Islet of Langerhans (tissue), 1 donor: ENCODE data around the gene MICAL2.
"Not testable (repeated sequence)": the region's sequence is repeated elsewhere in the genome, so short reads cannot be mapped to it uniquely, and the experiment has no call there.

Experiments
- FAIRE-seq: peaks from one replicate; lab custom pipeline; 2011; peaks lifted over from hg19 to GRCh38; lab: Jason Lieb, UNC

The MICAL2 gene

DNA sequence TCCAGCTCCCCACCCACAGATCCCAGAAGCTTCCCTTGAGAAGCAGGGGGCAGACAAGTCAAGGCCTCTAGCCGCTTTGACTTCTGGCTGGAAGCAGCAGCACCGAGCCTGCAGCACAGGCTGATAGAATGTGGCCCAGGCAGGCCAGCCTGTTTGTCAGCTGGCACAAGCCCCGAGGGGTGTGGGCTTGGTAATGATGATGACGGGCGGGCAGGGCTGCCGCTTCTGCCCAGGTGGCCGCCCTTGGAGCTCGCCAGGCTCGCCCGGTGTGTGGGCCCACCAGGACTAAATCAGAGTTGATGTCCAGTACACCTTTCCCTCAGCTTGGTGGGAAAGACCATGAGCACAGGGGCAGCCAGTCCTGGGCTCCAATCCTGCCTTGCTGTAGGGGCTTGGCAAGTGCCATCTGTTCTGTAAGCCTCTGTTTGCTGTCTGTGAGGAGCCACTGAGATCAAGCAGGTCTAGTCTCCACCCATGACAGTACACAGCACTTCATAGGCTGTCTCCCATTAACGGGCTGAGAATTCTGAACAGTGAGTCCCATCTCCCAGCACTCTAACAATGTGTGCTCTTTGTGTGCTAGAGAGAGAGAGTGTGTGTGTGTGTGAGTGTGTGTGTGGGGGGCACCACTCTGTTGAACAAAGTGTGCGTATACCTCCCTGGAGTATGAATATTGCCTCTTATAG lies 26.8 kb downstream of the MICAL2 start:
- FAIRE-seq, result no peak

DNA sequence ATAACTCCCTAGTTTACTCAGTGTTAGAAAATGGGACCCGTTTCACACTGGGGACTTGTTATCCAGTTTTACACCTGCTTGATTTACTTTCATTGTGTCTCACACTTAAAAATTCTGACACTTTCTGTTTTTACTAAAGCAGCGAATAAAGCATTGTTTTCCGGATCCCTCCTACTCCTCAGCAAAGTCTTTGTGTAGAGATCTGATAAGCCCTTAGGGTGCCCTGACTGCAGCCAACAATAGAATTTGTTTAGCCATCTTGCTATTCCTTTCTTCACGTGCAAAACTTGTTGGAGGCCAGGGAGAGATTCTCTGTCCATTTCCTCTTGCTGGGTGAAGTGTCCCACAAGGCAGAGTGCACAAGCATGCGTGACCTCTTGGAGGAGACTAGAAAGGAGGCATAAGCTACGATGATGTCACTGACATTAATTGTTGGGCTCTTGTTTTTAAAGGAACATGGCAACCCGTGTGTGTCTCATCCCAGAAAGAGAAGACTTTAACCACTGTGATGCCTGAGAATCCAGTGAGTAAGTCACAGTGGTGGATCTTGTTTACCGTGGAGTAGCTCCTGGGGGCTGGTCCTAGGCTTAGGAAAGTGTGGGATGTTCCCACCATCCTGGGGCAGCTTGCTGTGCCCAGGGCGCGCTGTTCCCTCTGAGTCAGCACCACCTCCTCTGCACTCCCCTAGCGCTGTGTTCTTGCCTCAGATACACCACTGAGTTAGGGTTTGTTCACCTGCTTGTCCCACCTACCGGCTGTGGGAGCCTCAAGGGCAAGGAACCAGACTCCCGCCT lies 27.7 kb downstream of the MICAL2 start:
- no peak for FAIRE-seq

DNA sequence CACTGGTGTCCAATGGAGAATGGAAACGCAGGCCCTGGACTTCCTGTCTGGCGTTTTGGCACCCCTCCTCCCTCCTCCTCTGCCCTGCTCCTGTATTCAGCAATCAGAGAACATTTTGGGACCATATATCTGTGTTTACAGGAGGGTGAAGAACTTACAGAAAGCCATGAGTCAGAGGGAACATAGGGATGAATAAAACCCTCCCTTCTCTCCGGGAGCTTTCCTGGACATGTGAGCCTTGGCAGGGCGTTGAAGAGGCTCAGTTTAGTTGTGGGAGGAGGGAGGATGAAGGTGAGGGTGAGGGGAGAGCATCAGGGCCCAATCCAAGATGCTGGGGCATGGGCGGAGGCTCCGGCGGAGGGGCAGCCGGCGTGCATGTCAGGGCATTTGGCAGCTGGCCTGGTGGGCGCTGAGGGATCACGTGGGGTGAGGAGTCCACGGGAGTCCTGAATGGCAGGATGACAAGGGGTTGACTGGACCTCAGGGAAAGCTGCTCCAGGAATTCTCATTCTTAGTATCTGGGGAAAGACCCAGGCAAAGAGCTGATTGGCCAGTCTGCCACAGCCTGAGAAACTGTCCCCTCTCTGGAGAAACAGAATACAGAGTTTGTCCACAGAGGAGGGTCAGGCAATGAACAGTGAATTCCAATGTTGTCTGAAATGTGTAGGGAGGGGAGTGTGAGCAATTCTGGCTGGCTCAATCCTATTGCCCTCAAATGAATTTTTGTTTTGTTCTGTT lies 28.9 kb downstream of the MICAL2 start:
- no peak for FAIRE-seq

DNA sequence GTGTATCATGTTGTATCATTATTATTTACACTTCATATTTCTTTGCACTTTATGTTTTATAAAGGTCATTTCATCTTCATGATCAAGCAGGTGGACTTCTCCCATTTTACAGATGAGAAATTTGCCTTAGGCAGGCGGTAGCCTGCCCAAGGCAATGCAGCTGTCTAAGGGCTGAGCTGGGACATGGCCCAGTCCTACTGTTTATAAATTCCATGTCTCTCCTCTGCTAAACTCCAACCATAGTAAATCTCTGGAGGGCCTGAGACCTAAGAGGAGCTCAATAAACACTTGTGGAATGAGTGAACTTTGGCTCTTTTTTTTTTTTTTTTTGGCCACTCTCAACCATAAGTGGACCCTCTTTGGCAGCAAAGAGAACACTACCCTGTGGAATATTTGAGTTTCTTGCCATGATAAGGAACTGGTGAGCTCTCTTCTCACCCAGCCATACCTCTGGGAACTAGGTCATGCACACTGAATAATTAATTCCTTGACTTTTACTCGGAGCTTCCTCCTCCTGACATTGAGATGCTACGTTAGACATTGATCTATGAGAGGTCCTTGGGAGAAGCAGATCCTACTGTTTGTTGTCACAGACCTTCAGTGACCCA lies 29.9 kb downstream of the MICAL2 start:
- FAIRE-seq, result no peak

DNA sequence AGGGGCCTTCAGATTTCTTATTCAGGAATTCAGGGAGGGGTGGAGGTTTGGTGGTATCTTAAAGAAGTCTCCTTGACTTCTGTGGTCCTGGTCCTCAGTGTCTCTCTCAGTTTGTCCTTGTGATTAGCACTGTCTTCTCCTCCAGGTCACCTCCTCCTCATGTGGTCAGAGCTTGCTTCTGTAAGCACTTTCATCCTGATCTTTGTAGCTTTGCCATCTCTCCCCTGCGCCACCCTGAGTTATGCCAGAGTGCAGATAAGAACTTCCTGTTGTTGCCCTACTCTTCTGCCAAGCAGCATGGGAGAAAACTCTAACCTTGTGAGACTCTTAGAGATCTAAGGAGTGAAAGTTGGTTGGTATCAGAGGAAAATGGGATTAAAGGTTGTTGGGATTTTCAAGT lies 30.9 kb downstream of the MICAL2 start:
- no peak for FAIRE-seq

DNA sequence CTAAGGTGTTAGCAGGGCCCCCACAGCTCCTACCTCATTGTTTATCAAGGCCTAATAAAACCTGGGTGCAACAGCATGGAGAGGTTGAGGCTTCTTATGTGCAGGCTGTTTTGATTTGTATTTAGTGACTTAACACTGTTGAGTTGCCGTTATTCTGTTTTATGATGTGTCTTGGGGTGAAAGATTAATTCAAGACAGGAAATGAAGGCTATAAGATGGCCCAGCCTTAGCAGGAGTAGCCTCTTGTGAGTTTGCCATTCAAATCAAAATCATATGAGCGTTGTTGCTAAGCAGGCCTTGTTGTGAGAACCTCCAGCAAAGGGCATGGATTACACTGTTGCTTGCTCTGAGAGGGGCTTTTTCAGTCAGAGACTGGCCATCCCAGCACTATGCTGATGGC lies 31.8 kb downstream of the MICAL2 start:
- no peak for FAIRE-seq

DNA sequence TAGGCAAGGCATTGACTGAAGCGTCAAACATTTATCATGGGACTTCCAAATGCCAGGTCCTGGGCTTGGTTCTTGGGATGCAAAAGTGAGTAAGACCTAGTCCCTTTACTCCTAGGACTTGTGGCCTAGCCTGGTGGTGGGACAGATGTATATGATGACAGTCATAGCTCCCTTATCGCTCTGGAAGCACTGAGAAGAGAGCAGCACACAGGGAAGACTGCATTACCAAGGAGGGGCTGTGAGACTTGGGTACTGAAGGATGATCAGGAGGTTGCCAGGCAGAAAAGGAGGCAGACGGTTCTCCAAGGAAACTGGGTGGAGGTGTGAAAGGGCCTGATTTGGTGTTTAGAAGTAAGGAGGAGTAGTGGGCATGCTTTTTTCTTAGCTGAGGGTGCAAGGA lies 32.5 kb downstream of the MICAL2 start:
- no peak for FAIRE-seq

DNA sequence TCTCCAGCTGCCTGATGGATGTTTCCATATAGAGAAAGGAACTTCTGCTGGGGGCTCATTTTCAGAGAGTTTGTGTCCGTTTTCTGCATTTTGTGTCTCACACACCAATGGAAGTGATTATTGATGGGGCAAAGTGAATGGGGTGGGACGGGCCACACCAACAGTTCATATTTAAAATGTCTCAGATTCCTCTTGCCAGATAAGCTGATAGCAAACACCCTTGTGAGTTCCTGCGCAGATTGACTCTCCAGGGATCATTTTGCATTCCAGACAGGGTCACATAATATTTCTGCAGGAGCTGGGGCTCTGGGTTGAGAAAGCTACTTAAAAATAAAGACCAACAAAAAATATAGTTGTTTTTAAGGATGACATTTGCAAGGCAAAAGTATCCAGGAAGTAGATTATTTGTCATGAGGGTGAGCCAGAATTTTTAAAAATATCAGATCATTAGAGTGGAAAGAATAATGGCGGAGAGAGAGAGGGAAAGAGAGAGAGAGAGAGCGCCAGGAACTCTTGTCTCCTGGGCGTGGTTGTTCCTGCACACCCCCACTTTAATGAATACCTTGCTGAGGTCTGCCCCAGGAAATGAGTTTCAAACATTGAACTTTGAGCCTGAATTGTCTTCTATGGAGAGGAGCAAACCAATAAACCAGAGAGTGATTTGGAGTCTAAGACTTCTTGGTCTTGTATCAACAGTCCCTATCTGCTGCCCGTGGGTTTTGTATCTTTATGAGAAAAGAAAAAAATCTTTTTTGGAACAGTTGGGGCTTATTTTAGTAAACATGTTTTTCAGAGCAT lies 33.3 kb downstream of the MICAL2 start:
- FAIRE-seq, result no peak

DNA sequence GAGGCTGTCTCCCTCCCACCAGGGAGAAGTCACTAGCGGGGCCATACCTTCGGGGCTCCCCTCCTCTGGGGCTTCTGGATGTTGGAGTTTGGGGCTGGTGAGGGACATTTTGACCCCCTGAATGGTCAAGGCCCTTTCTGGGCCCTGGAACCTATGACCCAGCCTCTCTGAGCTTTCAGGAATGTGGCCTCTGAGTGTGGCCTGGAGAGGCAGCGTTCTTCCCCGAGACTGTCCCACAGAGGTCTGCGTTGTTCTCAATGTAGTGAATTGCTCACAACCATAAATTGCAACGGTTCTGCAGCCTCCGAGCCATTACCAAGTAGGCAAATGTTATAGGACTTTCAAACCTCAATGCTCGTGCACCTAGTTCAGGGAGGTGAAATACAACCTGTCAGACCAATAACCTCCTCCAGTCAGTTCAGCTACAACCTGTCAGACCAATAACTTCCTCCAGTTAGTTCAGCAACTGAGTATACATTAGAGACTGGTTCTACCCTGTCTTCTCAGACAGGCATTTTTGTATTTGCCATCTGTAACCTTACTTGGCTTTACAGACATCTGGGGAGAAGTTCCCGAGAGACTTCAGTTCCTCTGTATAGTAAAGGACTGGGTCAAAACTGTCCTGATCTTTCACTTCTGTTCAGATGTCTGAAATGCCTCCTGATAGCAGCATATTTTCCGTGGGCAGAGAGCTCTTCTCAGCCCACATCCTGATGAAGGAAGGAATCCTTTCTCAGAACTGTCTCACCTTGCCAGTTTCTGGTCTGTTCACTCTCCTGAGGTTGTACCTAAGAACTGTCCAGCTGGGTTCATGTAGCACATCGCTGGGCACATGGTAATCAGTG lies 34.2 kb downstream of the MICAL2 start:
- FAIRE-seq, result no peak

DNA sequence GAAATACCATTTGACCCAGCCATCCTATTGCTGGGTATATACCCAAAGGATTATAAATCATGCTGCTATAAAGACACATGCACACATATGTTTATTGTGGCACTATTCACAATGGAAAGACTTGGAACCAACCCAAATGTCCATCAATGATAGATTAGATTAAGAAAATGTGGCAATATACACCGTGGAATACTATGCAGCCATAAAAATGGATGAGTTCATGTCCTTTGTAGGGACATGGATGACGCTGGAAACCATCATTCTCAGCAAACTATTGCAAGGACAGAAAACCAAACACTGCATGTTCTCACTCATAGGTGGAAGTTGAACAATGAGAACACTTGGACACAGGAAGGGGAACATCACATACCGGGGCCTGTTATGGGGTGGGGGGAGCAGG lies 36.3 kb downstream of the MICAL2 start:
- not testable (repeated sequence) for FAIRE-seq

DNA sequence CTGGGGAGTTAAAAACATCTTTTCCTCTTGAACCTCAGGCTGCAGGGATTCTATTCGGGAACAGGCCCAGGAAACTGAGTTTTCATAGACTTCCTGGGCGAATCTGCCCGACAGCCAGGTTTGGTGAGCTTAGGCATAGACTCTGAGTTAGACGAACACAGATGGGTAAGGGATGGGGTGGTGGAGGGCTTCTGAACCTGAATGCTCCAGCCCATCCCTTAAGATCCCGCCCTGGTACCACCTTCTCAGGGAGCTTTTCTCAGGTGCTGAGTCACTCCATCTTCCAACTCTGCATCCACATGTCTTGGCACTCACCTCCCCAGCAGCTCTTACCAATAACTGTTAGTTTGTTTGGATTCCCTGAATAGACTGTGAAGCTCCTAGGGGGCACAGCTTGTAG lies 37.4 kb downstream of the MICAL2 start:
- no peak for FAIRE-seq

DNA sequence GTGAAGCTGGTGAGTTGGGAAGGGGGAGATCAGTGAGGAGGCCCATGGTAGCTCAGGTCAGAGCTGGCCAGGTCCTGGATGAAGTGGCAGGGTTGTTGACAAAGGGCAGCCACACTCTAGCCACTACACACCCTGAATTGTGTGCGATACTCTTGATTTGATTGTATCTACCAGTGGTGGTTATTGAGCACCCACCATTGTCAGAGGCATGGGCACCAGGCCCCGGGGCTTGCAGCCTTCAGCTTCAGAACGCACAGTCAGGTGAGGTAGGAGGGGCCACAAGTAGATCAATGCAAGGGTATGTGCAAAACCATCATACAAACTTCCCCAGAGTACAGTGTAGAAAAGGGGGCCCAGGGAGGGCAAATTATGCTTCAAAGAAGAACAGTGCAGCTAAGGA lies 38.1 kb downstream of the MICAL2 start:
- FAIRE-seq, result no peak

DNA sequence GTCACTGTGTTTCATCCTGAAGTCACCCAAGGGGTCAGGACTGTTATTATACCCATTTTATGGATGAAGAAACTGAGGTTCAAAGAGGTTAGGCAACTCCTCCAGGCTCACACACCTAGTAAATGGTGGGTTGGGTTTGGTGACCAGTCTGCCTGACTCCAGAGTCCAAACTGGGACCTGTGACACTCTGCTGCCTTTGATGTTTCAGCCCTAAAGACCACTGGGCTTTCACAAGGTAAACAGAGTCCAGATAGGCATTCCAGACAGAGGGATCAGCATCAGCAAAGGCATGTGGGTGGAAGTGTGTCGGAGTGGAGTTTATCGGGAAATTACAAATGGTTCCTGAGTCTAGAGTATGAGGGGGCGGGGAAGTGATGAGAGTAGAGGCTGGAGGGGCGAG lies 38.5 kb downstream of the MICAL2 start:
- no peak for FAIRE-seq

DNA sequence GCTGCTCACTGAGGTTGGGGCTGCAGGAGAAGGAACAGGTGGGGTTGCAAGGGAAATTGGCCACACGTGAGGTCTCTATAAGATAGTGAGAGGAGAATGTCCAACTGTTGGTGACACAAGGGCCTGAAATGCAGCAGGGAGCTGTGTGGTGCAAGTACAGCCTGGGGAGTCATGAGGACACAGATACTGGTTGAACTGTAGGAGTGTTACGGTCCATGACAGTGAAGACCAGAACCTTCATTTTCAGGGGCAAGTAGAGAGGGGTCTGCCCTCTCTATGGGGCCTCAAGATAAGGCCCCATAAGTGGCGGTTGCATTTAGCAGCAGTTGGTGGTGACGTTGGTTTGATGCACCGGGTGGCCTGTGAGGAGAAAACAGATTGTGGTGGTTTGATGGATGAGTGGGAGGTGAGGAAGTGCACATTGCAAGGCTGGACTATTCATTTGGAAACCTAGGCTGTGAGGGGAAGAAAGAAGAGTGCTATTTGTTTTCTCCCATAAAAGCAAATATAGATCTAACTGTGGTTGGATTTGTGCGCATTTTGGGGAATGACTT lies 39.4 kb downstream of the MICAL2 start:
- FAIRE-seq, result no peak

DNA sequence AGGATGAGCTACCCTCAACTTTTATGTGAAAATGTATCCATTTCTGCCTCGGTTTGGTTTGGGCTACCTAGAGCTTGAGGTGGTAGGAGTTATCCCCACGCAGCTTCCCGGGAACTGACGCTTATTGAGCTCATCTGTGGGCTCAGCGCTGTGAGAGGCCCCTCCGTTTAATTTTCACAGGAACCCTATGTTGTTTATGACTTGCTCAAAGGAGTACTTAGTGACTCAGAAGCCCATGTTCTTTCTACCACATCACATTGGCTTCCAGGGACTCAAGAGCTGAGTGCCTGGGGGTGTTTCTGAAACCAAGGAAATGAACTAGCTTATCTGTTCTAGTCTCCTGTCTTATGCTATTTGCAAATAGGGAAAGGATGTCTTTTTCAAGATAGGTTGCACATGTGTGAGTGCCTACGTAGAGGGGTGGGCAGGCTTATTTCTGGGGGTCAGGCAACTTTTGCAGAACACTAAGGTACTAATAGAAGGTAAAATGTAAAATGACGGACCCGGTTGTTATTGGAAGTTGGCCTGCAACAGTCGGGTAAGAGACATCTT lies 40.5 kb downstream of the MICAL2 start:
- FAIRE-seq, result no peak

DNA sequence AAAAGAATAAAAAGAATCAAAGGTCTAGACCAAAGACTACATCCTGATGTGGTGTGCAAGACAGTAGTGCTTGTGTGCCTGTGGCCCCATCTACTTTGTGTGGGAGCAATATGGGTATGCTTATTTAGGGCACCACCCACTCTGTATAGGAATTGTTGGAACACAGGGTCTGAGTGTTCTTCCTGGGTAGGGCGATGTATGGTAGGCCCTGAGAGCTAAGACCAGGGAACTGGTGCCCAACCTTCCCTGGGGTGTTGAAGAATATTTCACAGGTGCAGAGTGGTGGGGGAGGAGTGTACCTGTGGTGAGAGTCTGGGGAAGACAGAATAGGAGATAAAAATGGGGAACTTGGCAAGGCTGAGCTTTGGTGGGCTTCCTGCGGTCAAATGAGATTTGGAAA lies 41.9 kb downstream of the MICAL2 start:
- FAIRE-seq, result no peak

DNA sequence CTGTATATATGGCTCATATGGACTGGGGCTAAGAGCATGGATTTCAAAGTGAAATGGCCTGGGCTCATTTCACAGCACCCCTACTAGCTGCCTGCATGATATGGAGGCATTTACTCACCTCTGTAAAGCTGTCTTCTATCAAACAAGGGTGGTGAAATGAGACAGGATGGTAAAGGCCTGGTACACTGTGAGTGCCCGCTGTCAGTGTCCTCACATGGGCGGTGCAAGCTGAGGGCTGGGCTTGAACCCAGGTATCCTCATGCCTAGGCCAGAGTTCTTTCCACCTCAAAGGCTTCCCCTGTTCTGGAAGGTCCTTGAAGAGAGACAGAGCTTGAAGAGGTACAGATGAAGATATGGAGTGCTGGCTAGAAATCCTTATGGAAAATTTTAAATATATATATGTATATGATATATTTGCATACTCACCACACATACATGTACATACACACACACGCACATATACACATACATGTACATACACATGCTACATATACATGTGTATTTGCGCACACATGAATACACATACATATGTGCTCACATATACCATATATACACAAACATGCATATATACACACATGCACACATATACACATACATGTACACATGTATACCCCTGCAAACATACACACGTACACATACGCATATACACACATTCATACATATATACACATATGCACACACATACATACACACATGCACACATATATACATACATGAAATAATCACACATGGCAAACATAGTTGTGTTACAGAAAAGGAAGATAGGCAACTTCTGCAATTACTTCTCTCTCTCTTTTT lies 44.7 kb downstream of the MICAL2 start:
- FAIRE-seq, result no peak

DNA sequence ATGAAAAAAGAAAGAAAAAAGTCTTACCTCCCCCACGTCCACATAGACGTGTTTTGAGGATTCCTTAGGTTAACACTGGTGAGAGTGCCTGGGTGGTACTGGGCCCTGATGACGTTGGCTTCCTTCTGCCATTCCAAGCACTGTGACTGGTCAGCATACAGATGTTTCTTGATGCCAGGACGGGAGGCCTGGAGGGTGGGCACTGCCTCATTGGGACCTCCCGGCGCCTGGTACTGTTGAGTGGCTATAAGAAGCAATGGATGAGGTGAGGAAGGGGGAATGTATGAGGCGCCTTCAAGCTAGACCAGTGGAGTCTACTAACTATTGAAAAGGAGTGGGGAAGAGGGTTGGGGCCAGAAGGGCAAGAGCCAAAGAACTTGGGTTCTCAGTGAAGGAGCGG lies 45.3 kb downstream of the MICAL2 start:
- no peak for FAIRE-seq

DNA sequence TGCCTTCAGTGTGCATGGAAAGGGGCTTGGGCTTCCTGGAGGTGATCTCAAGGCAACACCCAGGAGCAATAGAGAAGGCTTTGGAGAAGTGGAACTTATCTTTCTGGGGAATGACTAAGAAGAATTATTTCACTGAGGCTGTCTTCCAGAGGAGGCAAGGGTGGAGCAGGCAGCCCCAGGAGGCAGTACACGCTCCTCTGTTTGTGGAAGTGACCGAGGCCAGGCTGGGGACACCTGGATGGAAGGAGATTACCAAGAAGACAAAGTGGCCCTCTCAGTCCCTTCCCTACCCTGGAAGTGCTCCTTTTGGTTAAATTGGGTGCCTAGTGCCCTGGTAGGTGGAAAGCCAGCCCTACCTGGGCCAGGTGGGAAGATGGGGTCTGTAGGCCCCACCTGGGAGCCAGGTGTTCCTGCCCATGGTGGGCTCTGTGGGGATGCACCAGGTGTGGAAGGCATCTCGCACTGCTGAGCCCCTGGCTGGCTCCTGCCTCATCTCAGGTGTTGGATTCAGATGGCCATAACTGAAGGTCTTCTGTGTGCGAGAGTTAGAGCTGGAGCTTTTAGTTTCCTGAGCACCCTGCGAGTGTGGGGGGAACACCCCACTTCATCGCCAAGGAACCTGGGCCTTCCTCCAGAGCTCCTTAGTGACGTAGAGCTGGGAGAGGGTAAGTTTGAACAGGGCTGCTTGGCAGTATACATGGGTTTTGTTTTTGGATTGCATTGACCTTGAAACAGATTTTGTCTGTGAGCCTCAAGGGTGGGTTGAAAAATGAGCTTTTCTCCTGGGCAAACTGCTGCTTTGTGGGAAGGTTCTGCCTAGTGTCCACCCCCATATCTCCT lies 46.1 kb downstream of the MICAL2 start:
- no peak for FAIRE-seq
